Tibial nerve (tissue), 4 donors: Measurements from ENCODE around the gene SNX19. TPM values are rescaled to one million over a fixed set of nuclear protein-coding genes. Genes with fewer than 3 reads are reported as not detected.

Experiments used
- DNase-seq, 2 donors: peaks; one replicate each; pipeline ENCODE4 v3.0.0-alpha.2; 2019; ENCODE audit warnings: low spot score in 2 of 2
- H3K27ac ChIP-seq, 4 donors: fragments of 200-600 bp; sonication (generic) in 3 of 4; one replicate each; pipeline ENCODE4 v1.5.1; 2017 to 2019; ENCODE audit warnings: mild to moderate bottlenecking in 1 of 4
- H3K27me3 ChIP-seq, 2 donors: fragments of 200-600 bp; sonication (generic) in 1 of 2; one replicate each; pipeline versions ENCODE4 v1.5.1 to v1.6.0; 2017 to 2019
- H3K36me3 ChIP-seq, 3 donors: fragments of 200-600 bp; sonication (generic); one replicate each; pipeline ENCODE4 v1.5.1; 2018 to 2019
- H3K4me1 ChIP-seq, 4 donors: fragments of 200-600 bp; sonication (generic) in 3 of 4; one replicate each; pipeline ENCODE4 v1.5.1; 2017 to 2019
- H3K4me3 ChIP-seq, 4 donors: fragments of 200-600 bp; sonication (generic) in 3 of 4; one replicate each; pipeline ENCODE4 v1.5.1; 2017 to 2019; ENCODE audit warnings: mild to moderate bottlenecking in 1 of 4, moderate library complexity in 1 of 4
- H3K9me3 ChIP-seq, 4 donors: fragments of 200-600 bp; sonication (generic) in 3 of 4; one replicate each; pipeline ENCODE4 v1.5.1; 2017 to 2019
- EP300 ChIP-seq, 2 donors: sonication (generic); formaldehyde crosslinking; IDR thresholded peaks; one replicate each; pipeline ENCODE4 v1.6.1; 2017; ENCODE audit warnings: antibody characterized with exemption in 2 of 2, mild to moderate bottlenecking in 1 of 2
- POLR2A ChIP-seq, 2 donors: fragments of 450-650 bp; IDR thresholded peaks; one replicate each; pipeline ENCODE4 v1.6.1; 2017; ENCODE audit warnings: antibody characterized with exemption in 2 of 2, mild to moderate bottlenecking in 2 of 2, moderate library complexity in 2 of 2
- WGBS, 2 donors: methylation state at CpG; one replicate each; pipeline ENCODE4 v1.1.5; 2018; 5-methylcytosine and 5-hydroxymethylcytosine counted together
- total RNA-seq, 4 donors: library from RNA; depleted of rRNA; stranded (reverse); fragments of >200 nt; gene quantifications; one replicate each; pipeline ENCODE4 v1.1.0, GENCODE V29; 2016
- TF ChIP-seq, protein P1 (sequence below), 5 experiments: fragments of 200-600 bp in 3 of 5; fragments of 450-650 bp in 2 of 5; sonication (generic) in 3 of 5; IDR thresholded peaks; one replicate each; pipeline ENCODE4 v1.5.1; 2016 to 2019; ENCODE audit warnings: antibody characterized with exemption in 5 of 5, mild to moderate bottlenecking in 3 of 5, moderate library complexity in 2 of 5

Gene SNX19
- total RNA-seq, 4 donors from 2014 or later, result 94.2 to 141 (median 105) TPM

- Histone ChIP-seq H3K4me3 (no peak overlapping the region), H3K27ac (no peak overlapping the region), H3K36me3 (peaks cover 0 to 22% (median 0%) of the 10 kb centered on the region in 3 donors), H3K27me3 (no peaks in the 10 kb centered on the region), H3K4me1 (peaks cover 0 to 33% (median 10%) of the 10 kb centered on the region in 4 donors), H3K9me3 (no peaks in the 10 kb centered on the region)
- 91 to 93% methylated on average over 6 of the region's 6 CpGs for WGBS, 2 donors
- DNase-seq, result no peak
- no peak for TF ChIP-seq POLR2A (IDR thresholded peaks at IDR 0.05)
- TF ChIP-seq, protein P1, sequence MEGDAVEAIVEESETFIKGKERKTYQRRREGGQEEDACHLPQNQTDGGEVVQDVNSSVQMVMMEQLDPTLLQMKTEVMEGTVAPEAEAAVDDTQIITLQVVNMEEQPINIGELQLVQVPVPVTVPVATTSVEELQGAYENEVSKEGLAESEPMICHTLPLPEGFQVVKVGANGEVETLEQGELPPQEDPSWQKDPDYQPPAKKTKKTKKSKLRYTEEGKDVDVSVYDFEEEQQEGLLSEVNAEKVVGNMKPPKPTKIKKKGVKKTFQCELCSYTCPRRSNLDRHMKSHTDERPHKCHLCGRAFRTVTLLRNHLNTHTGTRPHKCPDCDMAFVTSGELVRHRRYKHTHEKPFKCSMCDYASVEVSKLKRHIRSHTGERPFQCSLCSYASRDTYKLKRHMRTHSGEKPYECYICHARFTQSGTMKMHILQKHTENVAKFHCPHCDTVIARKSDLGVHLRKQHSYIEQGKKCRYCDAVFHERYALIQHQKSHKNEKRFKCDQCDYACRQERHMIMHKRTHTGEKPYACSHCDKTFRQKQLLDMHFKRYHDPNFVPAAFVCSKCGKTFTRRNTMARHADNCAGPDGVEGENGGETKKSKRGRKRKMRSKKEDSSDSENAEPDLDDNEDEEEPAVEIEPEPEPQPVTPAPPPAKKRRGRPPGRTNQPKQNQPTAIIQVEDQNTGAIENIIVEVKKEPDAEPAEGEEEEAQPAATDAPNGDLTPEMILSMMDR (IDR thresholded peaks at IDR 0.05), result no peak
- TF ChIP-seq EP300 (IDR thresholded peaks at IDR 0.05), result no peak
Measured at GRCh38 chr11:130918081-130918480, 1.8 kb upstream of the SNX19 start.

- H3K4me3 ChIP-seq, result peak overlapping the region; percentile 70 to 95 (median 94)
Measured at GRCh38 chr11:130916910-130917309, 631 bp upstream of the SNX19 start.

GRCh38 chr11:130915603-130916237 lies 559 bp downstream of the SNX19 start:
- H3K27me3 ChIP-seq, result no peaks in the 10 kb centered on the region
- peaks cover 0 to 44% (median 0%) of the 10 kb centered on the region in 3 donors for H3K36me3 ChIP-seq
- H3K9me3 ChIP-seq, result no peaks in the 10 kb centered on the region
- TF ChIP-seq POLR2A (IDR thresholded peaks at IDR 0.05), result no peak
- TF ChIP-seq, protein P1 (IDR thresholded peaks at IDR 0.05), result no peak
- no peak for TF ChIP-seq EP300 (IDR thresholded peaks at IDR 0.05)
- 39 to 48% methylated on average over 15 to 21 of the region's 21 CpGs for WGBS, 2 donors
- H3K4me3 ChIP-seq, result peak overlapping the region; percentile 70 to 95 (median 94)
- DNase-seq, result no peak
- H3K4me1 ChIP-seq, result peaks cover 0 to 35% (median 10%) of the 10 kb centered on the region in 4 donors
- peak overlapping the region; percentile 50 to 87 (median 82) for H3K27ac ChIP-seq

More at GRCh38 chr11:130916910-130917309, 631 bp upstream of the SNX19 start:
- Histone ChIP-seq H3K36me3 (peaks cover 0 to 32% (median 0%) of the 10 kb centered on the region in 3 donors), H3K9me3 (no peaks in the 10 kb centered on the region), H3K27me3 (no peaks in the 10 kb centered on the region), H3K27ac (peak overlapping the region in 3 of 4 donors; percentile 79 to 87 (median 84)), H3K4me1 (peaks cover 0 to 35% (median 10%) of the 10 kb centered on the region in 4 donors)
- TF ChIP-seq EP300 (IDR thresholded peaks at IDR 0.05) (no peak), POLR2A (IDR thresholded peaks at IDR 0.05) (no peak)
- TF ChIP-seq, protein P1 (IDR thresholded peaks at IDR 0.05), result no peak
- 56 to 66% methylated on average over 8 of the region's 8 CpGs for WGBS, 2 donors
- DNase-seq, result no peak

GRCh38 chr11:130913268-130913667 lies 3.0 kb downstream of the SNX19 start:
- TF ChIP-seq POLR2A (IDR thresholded peaks at IDR 0.05), result no peak
- TF ChIP-seq, protein P1 (IDR thresholded peaks at IDR 0.05), result no peak
- no peak for TF ChIP-seq EP300 (IDR thresholded peaks at IDR 0.05)
- Histone ChIP-seq H3K27me3 (no peaks in the 10 kb centered on the region), H3K36me3 (peaks cover 0 to 69% (median 13%) of the 10 kb centered on the region in 3 donors), H3K9me3 (no peaks in the 10 kb centered on the region), H3K4me1 (peaks cover 0 to 39% (median 10%) of the 10 kb centered on the region in 4 donors), H3K27ac (no peak overlapping the region), H3K4me3 (no peak overlapping the region)
- no peak for DNase-seq
- WGBS, 2 donors, result 70 to 71% methylated on average over 2 of the region's 2 CpGs

DNA sequence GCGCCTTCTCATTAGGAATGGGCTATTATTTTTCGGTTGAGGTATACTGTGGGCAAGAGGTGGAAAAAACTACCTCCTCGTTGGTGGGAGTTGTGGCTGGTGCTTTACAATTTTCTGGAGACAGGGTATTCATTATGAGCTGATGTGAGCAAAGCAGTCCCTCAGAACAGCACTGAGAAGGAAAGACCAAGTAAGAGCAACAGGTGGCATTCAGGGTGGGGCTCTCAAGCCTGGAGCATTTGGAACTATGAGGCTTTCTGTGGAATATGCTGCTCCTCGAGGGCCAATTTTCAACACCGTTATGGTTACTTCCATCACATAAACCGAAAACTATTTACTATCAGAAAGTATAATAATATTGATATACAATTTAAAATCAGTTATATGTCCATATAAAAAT lies 3.7 kb downstream of the SNX19 start:
- no peak overlapping the region for H3K27ac ChIP-seq
- no peaks in the 10 kb centered on the region for H3K9me3 ChIP-seq
- WGBS, 2 donors, result 84 to 89% methylated on average over 6 of the region's 6 CpGs
- H3K4me3 ChIP-seq, result no peak overlapping the region
- no peak for DNase-seq
- H3K4me1 ChIP-seq, result peaks cover 0 to 39% (median 10%) of the 10 kb centered on the region in 4 donors
- H3K36me3 ChIP-seq, result peaks cover 0 to 76% (median 20%) of the 10 kb centered on the region in 3 donors
- H3K27me3 ChIP-seq, result no peaks in the 10 kb centered on the region
- TF ChIP-seq POLR2A (IDR thresholded peaks at IDR 0.05), result no peak
- TF ChIP-seq, protein P1 (IDR thresholded peaks at IDR 0.05), result no peak
- no peak for TF ChIP-seq EP300 (IDR thresholded peaks at IDR 0.05)
